Stimulated activated CD8-positive, alpha-beta memory T cell treated with anti-CD3 and anti-CD28 coated beads, Interleukin-4, amount 100 ng/mL, for 4 hours (primary cell): ENCODE measurements around the gene EMP1.

Experiments
- DNase-seq, 2 donors: peaks; one replicate each; pipeline ENCODE4 v3.0.0-alpha.2; 2020; ENCODE audit warnings: low read depth in 2 of 2, low spot score in 1 of 2

The EMP1 gene

GRCh38 chr12:13195785-13196129, 769 bp upstream of the EMP1 start:
- no peak for DNase-seq

- DNase-seq, result no peak
These were observed 506 bp downstream of the EMP1 start for GRCh38 chr12:13197032-13197431.

GRCh38 chr12:13197526-13198143, 1.1 kb downstream of the EMP1 start:
- DNase-seq, result no peak

DNA sequence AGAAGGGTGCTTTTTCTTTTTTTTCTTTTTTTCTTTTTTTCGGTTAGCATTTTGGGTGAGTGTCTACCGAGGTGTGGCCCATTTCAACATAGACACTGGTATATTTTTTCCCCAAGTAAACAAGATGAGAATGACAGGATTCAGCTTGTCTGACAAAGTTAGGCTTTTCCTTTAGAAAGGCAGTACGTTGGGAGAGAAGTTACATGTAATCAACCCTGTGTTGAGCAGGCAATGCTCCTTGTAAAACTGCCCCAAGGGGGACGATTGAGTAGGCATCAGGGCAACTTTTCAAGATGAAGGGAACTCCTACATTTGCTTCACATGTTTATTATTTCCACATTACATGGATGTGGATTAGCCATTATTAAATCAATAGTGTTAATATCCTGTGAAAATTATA, 1.7 kb downstream of the EMP1 start:
- no peak for DNase-seq

GRCh38 chr12:13198876-13199275, 2.4 kb downstream of the EMP1 start:
- DNase-seq, result no peak

DNA sequence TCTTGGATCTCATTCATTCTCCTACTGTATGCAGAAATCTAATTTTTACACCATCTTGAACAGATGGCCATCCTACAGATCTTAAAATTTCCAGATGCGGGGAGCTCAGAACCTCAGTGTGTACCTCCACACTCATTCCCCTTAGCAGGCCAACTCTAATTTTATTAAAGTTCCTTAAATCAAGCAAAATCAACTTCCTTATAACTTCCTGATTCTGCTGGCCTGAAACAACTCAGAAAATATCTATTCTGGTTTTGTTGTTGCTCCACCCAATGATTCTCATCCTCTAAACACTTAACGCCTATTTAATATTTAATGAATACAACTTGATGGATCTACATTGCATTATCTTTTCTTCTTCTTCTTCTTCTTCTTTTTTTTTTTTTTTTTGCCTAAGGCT, 3.1 kb downstream of the EMP1 start:
- DNase-seq, result no peak

DNA sequence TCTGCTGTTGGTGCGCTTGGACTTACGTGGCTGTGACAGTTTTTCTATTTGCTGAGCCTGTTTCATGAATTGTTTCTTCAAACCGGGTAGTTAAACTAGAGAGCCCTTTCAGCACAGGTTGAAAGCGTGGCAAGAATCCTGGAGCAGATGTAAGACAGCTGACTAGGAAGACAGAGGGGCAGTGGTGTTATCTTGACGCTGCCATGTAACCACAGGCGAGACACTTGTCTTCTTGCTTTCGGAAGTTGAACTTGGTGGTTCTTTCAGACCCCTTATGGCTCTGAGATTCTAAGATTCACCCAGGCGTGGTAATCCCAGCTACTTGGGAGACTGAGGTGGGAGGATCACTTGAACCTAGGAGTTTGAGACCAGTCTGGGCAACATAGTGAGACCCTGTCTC, 4.3 kb downstream of the EMP1 start:
- no peak for DNase-seq

- no peak for DNase-seq
These were observed 6.8 kb downstream of the EMP1 start for GRCh38 chr12:13203034-13203922.

DNA sequence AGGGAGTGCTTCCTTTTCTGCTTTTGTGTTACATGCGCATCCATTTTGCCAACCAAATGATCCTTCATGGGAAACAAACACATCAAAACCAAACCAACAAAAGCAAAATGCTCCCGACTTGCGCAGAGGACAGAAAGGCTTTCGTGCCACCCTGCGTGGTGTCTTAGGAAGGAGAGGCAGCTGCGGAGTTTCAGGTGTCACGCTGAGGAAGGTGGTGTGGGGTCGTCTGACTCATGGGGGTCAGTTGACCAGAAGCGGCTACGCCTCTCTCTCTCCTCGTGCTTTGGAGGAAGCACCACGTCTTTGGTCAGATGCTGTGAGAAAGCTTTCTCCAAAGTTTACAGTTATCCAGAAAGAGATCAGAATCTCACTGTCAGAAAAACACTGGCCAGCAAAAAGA, 7.9 kb downstream of the EMP1 start:
- no peak for DNase-seq

DNA sequence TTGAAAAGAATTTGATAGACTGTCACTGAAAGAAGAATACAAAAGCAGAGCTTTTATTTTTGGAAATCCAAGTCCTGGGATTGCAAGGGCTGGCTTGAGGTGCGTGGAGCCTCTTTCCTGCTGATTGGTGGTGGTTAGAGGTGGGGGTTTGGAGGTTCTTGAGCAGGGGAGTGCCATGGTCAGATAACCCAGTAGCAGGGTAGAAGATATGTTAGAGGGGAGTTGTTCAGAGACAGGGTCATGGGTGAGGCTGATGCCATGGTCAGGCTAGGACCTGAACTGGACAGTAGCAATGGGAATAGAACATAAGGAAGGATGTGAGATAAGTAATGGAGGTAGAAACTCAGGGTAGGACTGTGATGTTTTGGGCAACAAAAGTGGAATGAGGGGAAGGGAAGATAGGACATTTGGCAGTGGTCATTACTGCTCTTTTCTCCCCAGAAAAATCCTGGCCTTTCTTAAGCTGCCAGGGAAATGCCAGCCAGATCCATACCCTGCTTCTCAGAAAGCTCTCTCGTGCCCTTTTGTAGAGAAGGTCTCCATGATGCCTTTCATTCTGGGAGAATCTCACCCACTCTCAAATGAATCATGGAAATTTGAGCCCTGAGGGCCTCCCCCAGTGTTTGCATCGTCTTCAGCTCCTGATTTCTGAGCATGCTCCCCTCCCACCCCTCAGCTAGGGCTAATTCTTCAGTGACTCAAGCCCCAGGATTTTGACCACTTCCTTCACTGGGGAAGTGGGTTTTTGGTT, 9.5 kb downstream of the EMP1 start:
- no peak for DNase-seq

DNA sequence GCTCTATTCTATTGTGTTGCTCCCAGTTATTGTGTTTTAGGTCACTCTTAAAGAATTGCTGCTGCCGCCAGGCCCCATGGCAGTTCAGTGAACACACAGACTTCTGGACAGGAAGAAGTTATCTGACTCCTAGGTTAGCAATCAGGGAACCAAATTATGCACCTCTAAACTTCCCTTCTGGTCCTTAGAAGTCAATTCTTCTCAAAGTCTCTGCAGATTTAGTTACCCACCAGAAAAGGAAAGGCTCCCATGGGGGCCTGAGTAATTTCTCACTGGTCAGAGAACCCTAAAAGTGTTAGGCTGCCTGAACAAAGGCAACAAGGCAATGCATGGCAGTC, 10.0 kb downstream of the EMP1 start:
- no peak for DNase-seq

GRCh38 chr12:13208533-13209435, 12.3 kb downstream of the EMP1 start:
- DNase-seq, result no peak

GRCh38 chr12:13209436-13210235, 13.1 kb downstream of the EMP1 start:
- no peak for DNase-seq

GRCh38 chr12:13210236-13211190, 14.0 kb downstream of the EMP1 start:
- no peak for DNase-seq

DNA sequence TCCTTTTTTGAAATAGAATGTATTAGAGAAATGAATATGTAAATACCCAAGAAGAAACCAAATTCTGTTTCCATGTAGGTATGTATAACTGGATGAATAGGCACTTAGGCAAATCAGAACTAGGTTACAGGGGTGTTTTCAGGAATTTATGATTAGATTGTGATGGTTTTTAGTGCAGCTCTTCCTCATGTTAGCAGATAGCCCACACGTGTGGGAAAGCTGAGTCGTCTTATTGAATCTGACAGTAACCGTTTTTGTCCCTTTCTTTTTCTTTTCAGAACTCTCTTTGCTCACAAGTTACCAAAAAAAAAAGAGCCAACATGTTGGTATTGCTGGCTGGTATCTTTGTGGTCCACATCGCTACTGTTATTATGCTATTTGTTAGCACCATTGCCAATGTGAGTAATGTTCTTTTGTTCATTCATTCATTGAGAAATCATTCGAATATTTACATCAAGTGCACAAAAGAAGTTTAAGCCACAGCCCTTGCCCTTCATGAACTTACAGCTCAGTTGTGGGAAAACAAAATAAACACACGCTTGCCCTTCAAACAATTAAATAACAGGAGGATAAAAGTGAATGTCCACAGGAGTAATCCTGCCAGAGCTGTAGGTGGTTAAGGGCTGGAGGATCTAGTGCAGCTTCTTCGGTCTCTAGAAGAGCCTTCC, 14.8 kb downstream of the EMP1 start:
- DNase-seq, result no peak

- peak; percentile 42 to 45 for DNase-seq
These were observed 15.5 kb downstream of the EMP1 start for GRCh38 chr12:13211859-13212664.

DNA sequence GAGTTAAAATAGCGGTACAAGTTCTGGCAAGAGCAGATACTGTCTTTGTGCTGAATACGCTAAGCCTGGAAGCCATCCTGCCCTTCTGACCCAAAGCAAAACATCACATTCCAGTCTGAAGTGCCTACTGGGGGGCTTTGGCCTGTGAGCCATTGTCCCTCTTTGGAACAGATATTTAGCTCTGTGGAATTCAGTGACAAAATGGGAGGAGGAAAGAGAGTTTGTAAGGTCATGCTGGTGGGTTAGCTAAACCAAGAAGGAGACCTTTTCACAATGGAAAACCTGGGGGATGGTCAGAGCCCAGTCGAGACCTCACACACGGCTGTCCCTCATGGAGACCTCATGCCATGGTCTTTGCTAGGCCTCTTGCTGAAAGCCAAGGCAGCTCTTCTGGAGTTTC, 18.5 kb downstream of the EMP1 start:
- no peak for DNase-seq

GRCh38 chr12:13218641-13219040, 22.1 kb downstream of the EMP1 start:
- no peak for DNase-seq
